GM12891 (cell line): ENCODE results near the gene SLC49A4.

ENCODE experiments used
- POLR2A ChIP-seq: IDR thresholded peaks from 2 replicates; pipeline ENCODE4 v1.6.1; 2011; ENCODE audit warnings: low read depth, low read length, control low read depth
- TAF1 ChIP-seq: IDR thresholded peaks from 2 replicates; pipeline ENCODE4 v1.6.1; 2011; ENCODE audit warnings: low read depth, low read length, control low read depth

DNA sequence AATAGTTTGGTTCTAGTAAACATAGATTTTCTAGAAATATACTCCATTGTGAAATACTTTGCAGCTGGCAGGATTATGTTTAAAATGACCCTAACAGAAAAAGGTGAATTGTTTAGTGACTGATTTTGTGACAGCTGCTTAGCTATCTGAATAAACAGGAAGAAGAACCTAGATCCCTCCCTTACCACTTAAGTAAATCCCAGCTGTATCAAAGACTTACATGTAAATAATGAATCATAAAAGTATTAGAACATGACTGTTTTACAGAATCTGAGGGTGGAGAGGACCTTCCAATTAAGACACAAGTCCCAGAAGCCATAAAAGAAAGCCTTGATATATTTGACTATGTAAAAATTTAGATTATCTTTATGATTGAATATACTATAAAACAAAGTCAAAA, 15.9 kb downstream of the SLC49A4 start:
- no peak for TF ChIP-seq TAF1
- no peak for TF ChIP-seq POLR2A
